ENCODE data around the gene TGFBR3.

The TGFBR3 gene

DNA sequence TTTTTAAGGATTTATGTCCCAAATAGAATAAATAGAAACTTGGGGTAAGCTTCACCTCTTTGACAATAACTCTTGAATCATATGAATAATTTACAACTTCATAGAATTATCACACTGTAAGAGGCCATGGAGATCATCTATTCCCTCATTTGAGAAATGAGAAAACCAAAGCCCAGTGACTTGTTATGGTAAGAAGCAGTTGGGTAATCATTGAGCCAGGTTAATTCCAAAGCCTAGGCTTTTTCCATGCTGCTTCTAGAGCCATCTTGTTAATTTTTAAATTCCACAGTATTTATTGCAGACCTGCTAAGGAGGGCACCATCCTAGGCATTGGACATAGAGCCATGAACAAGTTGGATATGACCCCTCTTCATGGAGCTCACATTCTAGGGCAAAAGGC, 224.8 kb downstream of the TGFBR3 start:
- TF ChIP-seq EZH2phosphoT487 (IDR thresholded peaks at IDR 0.05; ENCODE audit: low read depth) = no peak
- TF ChIP-seq, protein P1, sequence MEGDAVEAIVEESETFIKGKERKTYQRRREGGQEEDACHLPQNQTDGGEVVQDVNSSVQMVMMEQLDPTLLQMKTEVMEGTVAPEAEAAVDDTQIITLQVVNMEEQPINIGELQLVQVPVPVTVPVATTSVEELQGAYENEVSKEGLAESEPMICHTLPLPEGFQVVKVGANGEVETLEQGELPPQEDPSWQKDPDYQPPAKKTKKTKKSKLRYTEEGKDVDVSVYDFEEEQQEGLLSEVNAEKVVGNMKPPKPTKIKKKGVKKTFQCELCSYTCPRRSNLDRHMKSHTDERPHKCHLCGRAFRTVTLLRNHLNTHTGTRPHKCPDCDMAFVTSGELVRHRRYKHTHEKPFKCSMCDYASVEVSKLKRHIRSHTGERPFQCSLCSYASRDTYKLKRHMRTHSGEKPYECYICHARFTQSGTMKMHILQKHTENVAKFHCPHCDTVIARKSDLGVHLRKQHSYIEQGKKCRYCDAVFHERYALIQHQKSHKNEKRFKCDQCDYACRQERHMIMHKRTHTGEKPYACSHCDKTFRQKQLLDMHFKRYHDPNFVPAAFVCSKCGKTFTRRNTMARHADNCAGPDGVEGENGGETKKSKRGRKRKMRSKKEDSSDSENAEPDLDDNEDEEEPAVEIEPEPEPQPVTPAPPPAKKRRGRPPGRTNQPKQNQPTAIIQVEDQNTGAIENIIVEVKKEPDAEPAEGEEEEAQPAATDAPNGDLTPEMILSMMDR (IDR thresholded peaks at IDR 0.05; ENCODE audit: low read depth, low read length) = no peak
- H3K27ac ChIP-seq (ENCODE audit: low read length) = no peak overlapping the region
- no peaks in the 10 kb centered on the region for H4K20me1 ChIP-seq (ENCODE audit: insufficient read depth, low read length)
- H3K4me2 ChIP-seq (ENCODE audit: low read length) = no peak overlapping the region
- no peaks in the 10 kb centered on the region for H3K9me3 ChIP-seq (ENCODE audit: insufficient read depth, low read length)
- H3K36me3 ChIP-seq (replicated peaks; ENCODE audit: low read depth, low read length) = no peaks in the 10 kb centered on the region
- no peaks in the 10 kb centered on the region for H3K79me2 ChIP-seq (ENCODE audit: low read length)
- H3K4me3 ChIP-seq (ENCODE audit: low read length) = no peak overlapping the region
- no peak overlapping the region for H2AFZ ChIP-seq (ENCODE audit: low read depth, low read length)
- no peaks in the 10 kb centered on the region for H3K27me3 ChIP-seq (ENCODE audit: low read depth, low read length)
- H3K4me1 ChIP-seq (ENCODE audit: low read length) = peaks cover 11% of the 10 kb centered on the region
- no peak overlapping the region for H3K9ac ChIP-seq (ENCODE audit: low read length)

DNA sequence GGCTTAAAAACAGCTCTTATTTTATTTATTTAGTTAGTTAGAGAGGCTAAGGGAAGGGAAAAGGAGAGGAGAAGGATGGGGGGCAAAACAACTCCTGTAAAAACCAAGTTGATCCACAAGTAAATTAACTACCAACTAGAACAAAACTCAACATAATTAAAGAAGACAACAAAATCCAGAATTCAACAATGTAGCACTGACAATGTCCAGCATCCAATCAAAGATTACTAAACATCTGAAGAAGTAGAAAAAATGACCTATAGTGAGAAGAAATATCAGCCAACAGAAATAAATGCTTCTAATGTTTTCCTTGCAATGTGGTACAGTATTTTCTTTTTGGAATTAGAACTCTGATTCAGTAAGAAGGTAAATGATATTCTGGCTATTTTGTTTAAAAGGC, 225.2 kb downstream of the TGFBR3 start:
- H3K9ac ChIP-seq (ENCODE audit: low read length) = no peak overlapping the region
- peaks cover 11% of the 10 kb centered on the region for H3K4me1 ChIP-seq (ENCODE audit: low read length)
- no peak overlapping the region for H3K27ac ChIP-seq (ENCODE audit: low read length)
- H3K27me3 ChIP-seq (ENCODE audit: low read depth, low read length) = no peaks in the 10 kb centered on the region
- H3K9me3 ChIP-seq (ENCODE audit: insufficient read depth, low read length) = no peaks in the 10 kb centered on the region
- no peaks in the 10 kb centered on the region for H3K36me3 ChIP-seq (replicated peaks; ENCODE audit: low read depth, low read length)
- H3K4me3 ChIP-seq (ENCODE audit: low read length) = no peak overlapping the region
- no peak overlapping the region for H3K4me2 ChIP-seq (ENCODE audit: low read length)
- no peak overlapping the region for H2AFZ ChIP-seq (ENCODE audit: low read depth, low read length)
- no peaks in the 10 kb centered on the region for H3K79me2 ChIP-seq (ENCODE audit: low read length)
- no peak for TF ChIP-seq EZH2phosphoT487 (IDR thresholded peaks at IDR 0.05; ENCODE audit: low read depth)
- TF ChIP-seq, protein P1 (IDR thresholded peaks at IDR 0.05; ENCODE audit: low read depth, low read length) = no peak
- H4K20me1 ChIP-seq (ENCODE audit: insufficient read depth, low read length) = no peaks in the 10 kb centered on the region

DNA sequence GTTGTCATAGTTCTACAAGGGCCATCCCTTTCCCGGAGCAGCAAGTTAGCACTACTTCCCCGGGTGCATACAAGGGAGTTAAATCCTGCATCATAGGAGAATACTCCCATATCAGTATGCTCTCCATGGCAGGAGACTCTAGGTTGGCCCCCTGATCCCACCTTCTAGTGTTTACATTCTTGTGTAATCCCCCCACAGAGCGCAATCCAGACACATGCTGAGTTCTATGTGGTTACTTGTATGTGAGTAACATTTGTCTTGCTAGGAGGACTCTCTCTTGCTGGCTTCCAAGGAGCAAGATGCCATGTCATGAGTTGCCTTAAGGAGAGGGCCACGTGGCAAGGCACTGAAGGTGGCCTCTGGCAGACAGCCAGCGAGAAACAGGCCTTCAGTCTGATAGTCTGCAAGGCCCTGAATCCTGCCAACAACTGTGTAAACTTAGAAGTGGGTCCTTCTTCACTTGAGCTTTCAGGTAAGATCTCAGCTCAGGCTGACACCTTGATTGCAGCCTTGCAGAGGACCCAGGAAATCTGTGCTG, 230.0 kb downstream of the TGFBR3 start:
- no peaks in the 10 kb centered on the region for H4K20me1 ChIP-seq (ENCODE audit: insufficient read depth, low read length)
- no peaks in the 10 kb centered on the region for H3K79me2 ChIP-seq (ENCODE audit: low read length)
- no peaks in the 10 kb centered on the region for H3K9me3 ChIP-seq (ENCODE audit: insufficient read depth, low read length)
- H3K4me2 ChIP-seq (ENCODE audit: low read length) = no peak overlapping the region
- no peak overlapping the region for H2AFZ ChIP-seq (ENCODE audit: low read depth, low read length)
- H3K4me3 ChIP-seq (ENCODE audit: low read length) = no peak overlapping the region
- no peak for TF ChIP-seq EZH2phosphoT487 (IDR thresholded peaks at IDR 0.05; ENCODE audit: low read depth)
- H3K9ac ChIP-seq (ENCODE audit: low read length) = no peak overlapping the region
- H3K27me3 ChIP-seq (ENCODE audit: low read depth, low read length) = no peaks in the 10 kb centered on the region
- peaks cover 28% of the 10 kb centered on the region for H3K4me1 ChIP-seq (ENCODE audit: low read length)
- no peak overlapping the region for H3K27ac ChIP-seq (ENCODE audit: low read length)
- H3K36me3 ChIP-seq (replicated peaks; ENCODE audit: low read depth, low read length) = no peaks in the 10 kb centered on the region

DNA sequence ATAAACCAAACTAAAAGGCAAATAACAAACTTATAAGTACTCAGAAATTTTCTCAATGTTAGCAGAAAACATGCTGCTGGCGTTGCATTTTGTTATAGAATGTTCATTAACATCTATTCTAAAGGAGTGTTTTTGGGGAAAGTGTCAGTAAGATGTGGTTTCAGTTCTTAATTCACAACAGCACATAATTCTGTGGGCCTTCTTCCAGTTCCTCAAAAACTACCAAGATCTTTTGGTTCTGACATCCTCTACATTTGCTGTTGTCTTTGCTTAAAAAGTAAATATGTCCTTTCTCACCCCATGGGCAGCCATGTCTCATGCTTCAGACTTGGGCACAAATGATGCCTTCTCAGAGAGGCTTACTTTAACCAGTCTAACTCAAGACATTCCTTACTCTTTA, 232.8 kb downstream of the TGFBR3 start:
- TF ChIP-seq, protein P1 (IDR thresholded peaks at IDR 0.05; ENCODE audit: low read depth, low read length) = no peak
- TF ChIP-seq EZH2phosphoT487 (IDR thresholded peaks at IDR 0.05; ENCODE audit: low read depth) = no peak

More for the DNA sequence above, 232.8 kb downstream of the TGFBR3 start:
- H3K27me3 ChIP-seq (ENCODE audit: low read depth, low read length) = no peaks in the 10 kb centered on the region
- H4K20me1 ChIP-seq (ENCODE audit: insufficient read depth, low read length) = no peaks in the 10 kb centered on the region
- peak overlapping the region; percentile 56 for H3K27ac ChIP-seq (ENCODE audit: low read length)
- H3K36me3 ChIP-seq (replicated peaks; ENCODE audit: low read depth, low read length) = no peaks in the 10 kb centered on the region
- peaks cover 28% of the 10 kb centered on the region for H3K4me1 ChIP-seq (ENCODE audit: low read length)
- H3K4me2 ChIP-seq (ENCODE audit: low read length) = peak overlapping the region; percentile 53
- H3K9me3 ChIP-seq (ENCODE audit: insufficient read depth, low read length) = no peaks in the 10 kb centered on the region
- H3K4me3 ChIP-seq (ENCODE audit: low read length) = no peak overlapping the region
- H3K79me2 ChIP-seq (ENCODE audit: low read length) = no peaks in the 10 kb centered on the region
- H3K9ac ChIP-seq (ENCODE audit: low read length) = no peak overlapping the region
- H2AFZ ChIP-seq (ENCODE audit: low read depth, low read length) = no peak overlapping the region

Measured in OCI-LY3 (cell line).